HepG2 (cell line): ENCODE measurements around the gene IER2. TPM values are rescaled to one million over a fixed set of nuclear protein-coding genes. Genes with fewer than 3 reads are reported as not detected.

ENCODE experiments used
- EEA1 ChIP-seq: sonication (generic); formaldehyde crosslinking; IDR thresholded peaks from 2 replicates; pipeline ENCODE4 v1.5.1; 2020; ENCODE audit warnings: mild to moderate bottlenecking, missing genetic modification reagents, borderline replicate concordance
- GMEB1 ChIP-seq: sonication (generic); formaldehyde crosslinking; IDR thresholded peaks from 2 replicates; pipeline ENCODE4 v1.5.1; 2020; ENCODE audit warnings: missing genetic modification reagents, mild to moderate bottlenecking, borderline replicate concordance
- IKZF4 ChIP-seq: sonication (generic); formaldehyde crosslinking; IDR thresholded peaks from 2 replicates; pipeline ENCODE4 v1.5.1; 2020; ENCODE audit warnings: borderline replicate concordance, mild to moderate bottlenecking, low read depth, missing genetic modification reagents; ENCODE audit errors: not compliant biosample characterization
- KLF12 ChIP-seq: sonication (generic); formaldehyde crosslinking; IDR thresholded peaks from 2 replicates; pipeline ENCODE4 v1.4.0; 2020; ENCODE audit warnings: missing genetic modification reagents, borderline replicate concordance
- MED8 ChIP-seq: sonication (generic); formaldehyde crosslinking; IDR thresholded peaks from 2 replicates; pipeline ENCODE4 v1.8.1; 2023; ENCODE audit warnings: mild to moderate bottlenecking, missing genetic modification reagents; ENCODE audit not compliant: insufficient replicate concordance
- MLXIP ChIP-seq: sonication (generic); formaldehyde crosslinking; IDR thresholded peaks from 2 replicates; pipeline ENCODE4 v1.9.0; 2021; ENCODE audit warnings: missing genetic modification reagents, borderline replicate concordance
- RBM39 ChIP-seq: fragments of 200-400 bp; formaldehyde crosslinking; IDR thresholded peaks from one replicate; pipeline ENCODE4 v1.6.1; 2018; ENCODE audit warnings: antibody characterized with exemption, mild to moderate bottlenecking, low read depth, low read length; ENCODE audit not compliant: poor library complexity, severe bottlenecking
- SRF ChIP-seq: IDR thresholded peaks from 2 replicates; pipeline ENCODE4 v1.6.1; 2011; ENCODE audit warnings: mild to moderate bottlenecking, low read depth, low read length, moderate library complexity
- ZBTB3 ChIP-seq: sonication (generic); formaldehyde crosslinking; IDR thresholded peaks from 2 replicates; pipeline ENCODE4 v1.4.0; 2020; ENCODE audit warnings: low read depth, mild to moderate bottlenecking, moderate library complexity, missing genetic modification reagents, borderline replicate concordance
- ZNF121 ChIP-seq: sonication (generic); formaldehyde crosslinking; IDR thresholded peaks from 2 replicates; pipeline ENCODE4 v1.5.0; 2020; ENCODE audit warnings: mild to moderate bottlenecking, missing genetic modification reagents
- ZNF766 ChIP-seq: sonication (generic); formaldehyde crosslinking; IDR thresholded peaks from 2 replicates; pipeline ENCODE4 v1.5.0; 2020; ENCODE audit warnings: missing genetic modification reagents, borderline replicate concordance
- ZNF777 ChIP-seq: sonication (generic); formaldehyde crosslinking; IDR thresholded peaks from 2 replicates; pipeline ENCODE4 v1.4.0; 2020; ENCODE audit warnings: missing genetic modification reagents
- ZSCAN9 ChIP-seq: IDR thresholded peaks from 2 replicates; pipeline ENCODE4 v1.6.1; 2016; ENCODE audit warnings: borderline replicate concordance
- polyA plus RNA-seq, 8 experiments: library from polyadenylated mRNA; depleted of rRNA in 3 of 8; stranded (reverse) in 7 of 8; unstranded in 1 of 8; fragments of >200 nt; fragmentation: Illumina TruSeq in 4 of 8; extraction: Trizol in 4 of 8; gene quantifications; 2 replicates each; pipeline versions ENCODE4 v1.2.1 to v1.2.3, GENCODE V29; 2011 to 2016; ENCODE audit warnings: low read depth in 4 of 8, missing spikeins in 1 of 8, mixed read lengths in 1 of 8; ENCODE audit not compliant: insufficient read depth in 1 of 8
- total RNA-seq, 5 experiments: library from RNA; depleted of rRNA; stranded (reverse); fragments of >200 nt; fragmentation: Illumina TruSeq; extraction: Trizol; gene quantifications; 2 replicates each; pipeline ENCODE4 v1.2.3, GENCODE V29; 2016; ENCODE audit warnings: low read depth in 1 of 5
- TF ChIP-seq, protein P1 (sequence below): sonication (generic); formaldehyde crosslinking; IDR thresholded peaks from 2 replicates; pipeline ENCODE4; 2020; ENCODE audit warnings: missing genetic modification reagents, mild to moderate bottlenecking, borderline replicate concordance
- TF ChIP-seq, protein P2 (sequence below): sonication (generic); formaldehyde crosslinking; IDR thresholded peaks from 2 replicates; pipeline ENCODE4 v1.9.0; 2021; ENCODE audit warnings: missing genetic modification reagents, borderline replicate concordance

The IER2 gene
- total and polyA plus RNA-seq, 2 of the 13 experiments (the other 11 are each of a cell fraction or from before 2014, with no cell fraction given): 10.1 to 14.3 TPM

GRCh38 chr19:13150187-13150930 is at the start of gene IER2, which contains the start of gene STX10 (continued):
- TF ChIP-seq KLF12 (CRISPR knock-in tag) (peak; percentile 49; the same call in 1 of the 2 replicates), SRF (peak; percentile 58; the same call in 1 of the 2 replicates), MLXIP (CRISPR knock-in tag) (no peak), RBM39 (peak; percentile 53), ZNF121 (CRISPR knock-in tag) (peak; percentile 45; the same call in 1 of the 2 replicates), MED8 (CRISPR knock-in tag) (peak; percentile 35), ZNF777 (CRISPR knock-in tag) (peak; percentile 94), EEA1 (CRISPR knock-in tag) (no peak), ZNF766 (CRISPR knock-in tag) (peak; percentile 49; the same call in 1 of the 2 replicates), ZSCAN9 (peak; percentile 87; the same call in 1 of the 2 replicates), IKZF4 (CRISPR knock-in tag) (no peak), ZBTB3 (CRISPR knock-in tag) (no peak; the same call in 1 of the 2 replicates), GMEB1 (peak; percentile 93)
- TF ChIP-seq, protein P1, sequence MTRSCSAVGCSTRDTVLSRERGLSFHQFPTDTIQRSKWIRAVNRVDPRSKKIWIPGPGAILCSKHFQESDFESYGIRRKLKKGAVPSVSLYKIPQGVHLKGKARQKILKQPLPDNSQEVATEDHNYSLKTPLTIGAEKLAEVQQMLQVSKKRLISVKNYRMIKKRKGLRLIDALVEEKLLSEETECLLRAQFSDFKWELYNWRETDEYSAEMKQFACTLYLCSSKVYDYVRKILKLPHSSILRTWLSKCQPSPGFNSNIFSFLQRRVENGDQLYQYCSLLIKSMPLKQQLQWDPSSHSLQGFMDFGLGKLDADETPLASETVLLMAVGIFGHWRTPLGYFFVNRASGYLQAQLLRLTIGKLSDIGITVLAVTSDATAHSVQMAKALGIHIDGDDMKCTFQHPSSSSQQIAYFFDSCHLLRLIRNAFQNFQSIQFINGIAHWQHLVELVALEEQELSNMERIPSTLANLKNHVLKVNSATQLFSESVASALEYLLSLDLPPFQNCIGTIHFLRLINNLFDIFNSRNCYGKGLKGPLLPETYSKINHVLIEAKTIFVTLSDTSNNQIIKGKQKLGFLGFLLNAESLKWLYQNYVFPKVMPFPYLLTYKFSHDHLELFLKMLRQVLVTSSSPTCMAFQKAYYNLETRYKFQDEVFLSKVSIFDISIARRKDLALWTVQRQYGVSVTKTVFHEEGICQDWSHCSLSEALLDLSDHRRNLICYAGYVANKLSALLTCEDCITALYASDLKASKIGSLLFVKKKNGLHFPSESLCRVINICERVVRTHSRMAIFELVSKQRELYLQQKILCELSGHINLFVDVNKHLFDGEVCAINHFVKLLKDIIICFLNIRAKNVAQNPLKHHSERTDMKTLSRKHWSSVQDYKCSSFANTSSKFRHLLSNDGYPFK (CRISPR knock-in tag): peak; percentile 86
- TF ChIP-seq, protein P2, sequence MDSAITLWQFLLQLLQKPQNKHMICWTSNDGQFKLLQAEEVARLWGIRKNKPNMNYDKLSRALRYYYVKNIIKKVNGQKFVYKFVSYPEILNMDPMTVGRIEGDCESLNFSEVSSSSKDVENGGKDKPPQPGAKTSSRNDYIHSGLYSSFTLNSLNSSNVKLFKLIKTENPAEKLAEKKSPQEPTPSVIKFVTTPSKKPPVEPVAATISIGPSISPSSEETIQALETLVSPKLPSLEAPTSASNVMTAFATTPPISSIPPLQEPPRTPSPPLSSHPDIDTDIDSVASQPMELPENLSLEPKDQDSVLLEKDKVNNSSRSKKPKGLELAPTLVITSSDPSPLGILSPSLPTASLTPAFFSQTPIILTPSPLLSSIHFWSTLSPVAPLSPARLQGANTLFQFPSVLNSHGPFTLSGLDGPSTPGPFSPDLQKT (CRISPR knock-in tag): 0 out of 2 replicates have a peak, but pooled peaks have one; percentile 15
